Effector memory CD4-positive, alpha-beta T cell (primary cell): ENCODE measurements around the gene WDFY4.
A peak's percentile ranks its signal among the peaks of the same experiment; 100 is the strongest.

Experiments
- DNase-seq, 3 donors: peaks; one replicate each; pipeline ENCODE4 v3.0.0-alpha.2; 2020
- H3K27ac ChIP-seq: 2 replicates; pipeline ENCODE4 v1.7.0; 2013; ENCODE audit warnings: mild to moderate bottlenecking, low read length, moderate library complexity; ENCODE audit not compliant: insufficient read depth, poor library complexity, severe bottlenecking
- H3K27me3 ChIP-seq: replicated peaks from 2 replicates; pipeline ENCODE4 v1.7.0; 2013; ENCODE audit warnings: mild to moderate bottlenecking, low read length; ENCODE audit not compliant: insufficient read depth, control insufficient read depth, poor library complexity, severe bottlenecking
- H3K36me3 ChIP-seq: 2 replicates; pipeline ENCODE4 v1.7.0; 2013; ENCODE audit warnings: mild to moderate bottlenecking, low read length, moderate library complexity; ENCODE audit not compliant: control insufficient read depth, insufficient read depth
- H3K4me1 ChIP-seq: 2 replicates; pipeline ENCODE4 v1.7.0; 2013; ENCODE audit warnings: low read length, mild to moderate bottlenecking; ENCODE audit not compliant: control insufficient read depth, insufficient read depth, poor library complexity, severe bottlenecking
- H3K4me3 ChIP-seq: 2 replicates; pipeline ENCODE4 v1.7.0; 2013; ENCODE audit warnings: low read length, low read depth, mild to moderate bottlenecking; ENCODE audit not compliant: insufficient read depth, poor library complexity, severe bottlenecking
- H3K9me3 ChIP-seq: 2 replicates; pipeline ENCODE4 v1.7.0; 2013; ENCODE audit warnings: mild to moderate bottlenecking, low read length, moderate library complexity; ENCODE audit not compliant: control insufficient read depth

Gene WDFY4

GRCh38 chr10:48655411-48656240 is 29.0 kb upstream of the WDFY4 start:
- H3K4me3 ChIP-seq: peak overlapping the region; percentile 41
- no peaks in the 10 kb centered on the region for H3K9me3 ChIP-seq
- no peaks in the 10 kb centered on the region for H3K36me3 ChIP-seq
- peaks cover 8% of the 10 kb centered on the region for H3K4me1 ChIP-seq
- DNase-seq: no peak
- H3K27me3 ChIP-seq: no peaks in the 10 kb centered on the region
- H3K27ac ChIP-seq: no peak overlapping the region

DNA sequence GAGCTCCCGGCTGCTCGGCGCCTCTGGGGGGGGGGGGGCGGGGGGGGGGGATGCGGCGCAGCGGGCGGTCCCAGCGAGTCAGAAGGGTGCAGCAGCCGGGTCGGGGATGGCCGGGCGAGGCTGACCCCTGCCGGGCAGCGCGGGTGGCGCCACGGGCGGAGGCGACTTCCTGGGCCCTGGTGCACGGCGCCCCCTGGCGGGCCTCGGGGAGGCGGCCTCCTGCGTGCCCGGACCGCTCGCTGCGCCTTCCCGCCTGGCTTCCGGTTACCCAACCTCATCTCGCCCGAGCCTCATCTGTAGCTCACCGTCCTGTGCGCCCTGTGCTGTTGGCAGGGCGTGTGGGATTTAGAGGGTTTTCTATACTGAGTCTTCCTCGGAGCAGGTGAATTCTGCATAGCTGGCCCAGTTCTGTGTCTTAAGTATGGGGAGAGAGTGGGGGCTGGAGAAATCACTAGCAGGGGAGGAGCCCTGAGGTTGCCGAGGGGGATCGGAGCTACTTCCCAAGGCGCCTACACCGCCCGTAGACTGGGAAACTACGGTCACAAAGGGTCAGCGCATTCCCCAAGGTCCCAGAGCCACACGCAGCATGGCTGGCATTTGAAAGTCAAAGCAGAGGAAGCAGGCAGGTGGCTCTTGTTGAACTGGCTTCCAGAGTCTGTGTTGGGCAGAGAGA is 28.3 kb upstream of the WDFY4 start:
- Histone ChIP-seq H3K4me1 (peaks cover 8% of the 10 kb centered on the region), H3K9me3 (no peaks in the 10 kb centered on the region), H3K4me3 (peak overlapping the region; percentile 41), H3K36me3 (no peaks in the 10 kb centered on the region), H3K27me3 (no peaks in the 10 kb centered on the region), H3K27ac (no peak overlapping the region)
- peak; percentile 60 to 76 (median 68) for DNase-seq

DNA sequence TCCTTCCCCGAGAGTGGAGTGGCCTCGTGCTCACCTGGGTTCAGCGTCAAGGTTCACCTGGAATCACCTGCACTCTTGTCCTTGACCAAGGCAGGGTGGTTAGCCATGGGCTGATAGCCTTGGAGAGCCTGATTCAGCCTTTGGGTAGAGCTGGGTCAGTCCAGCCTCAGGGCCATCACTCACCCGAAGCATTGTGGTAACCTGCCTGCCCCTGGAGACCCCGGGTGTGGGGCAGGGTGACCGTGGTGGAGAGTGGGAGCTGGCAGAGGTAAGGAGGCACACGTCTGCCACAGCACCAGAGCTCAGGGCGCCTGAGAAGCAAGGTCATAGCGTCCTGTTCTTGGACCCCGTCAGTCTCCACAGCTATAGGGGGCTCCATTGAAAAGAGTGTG is 27.8 kb upstream of the WDFY4 start:
- no peak for DNase-seq
- no peaks in the 10 kb centered on the region for H3K9me3 ChIP-seq

GRCh38 chr10:48657416-48657815 is 27.3 kb upstream of the WDFY4 start:
- Histone ChIP-seq H3K36me3 (no peaks in the 10 kb centered on the region), H3K27ac (no peak overlapping the region), H3K4me3 (no peak overlapping the region), H3K4me1 (peaks cover 8% of the 10 kb centered on the region), H3K9me3 (no peaks in the 10 kb centered on the region), H3K27me3 (no peaks in the 10 kb centered on the region)
- DNase-seq: no peak

More for the DNA sequence above, 27.8 kb upstream of the WDFY4 start:
- Histone ChIP-seq H3K36me3 (no peaks in the 10 kb centered on the region), H3K4me1 (peaks cover 8% of the 10 kb centered on the region), H3K27ac (no peak overlapping the region), H3K27me3 (no peaks in the 10 kb centered on the region), H3K4me3 (no peak overlapping the region)

DNA sequence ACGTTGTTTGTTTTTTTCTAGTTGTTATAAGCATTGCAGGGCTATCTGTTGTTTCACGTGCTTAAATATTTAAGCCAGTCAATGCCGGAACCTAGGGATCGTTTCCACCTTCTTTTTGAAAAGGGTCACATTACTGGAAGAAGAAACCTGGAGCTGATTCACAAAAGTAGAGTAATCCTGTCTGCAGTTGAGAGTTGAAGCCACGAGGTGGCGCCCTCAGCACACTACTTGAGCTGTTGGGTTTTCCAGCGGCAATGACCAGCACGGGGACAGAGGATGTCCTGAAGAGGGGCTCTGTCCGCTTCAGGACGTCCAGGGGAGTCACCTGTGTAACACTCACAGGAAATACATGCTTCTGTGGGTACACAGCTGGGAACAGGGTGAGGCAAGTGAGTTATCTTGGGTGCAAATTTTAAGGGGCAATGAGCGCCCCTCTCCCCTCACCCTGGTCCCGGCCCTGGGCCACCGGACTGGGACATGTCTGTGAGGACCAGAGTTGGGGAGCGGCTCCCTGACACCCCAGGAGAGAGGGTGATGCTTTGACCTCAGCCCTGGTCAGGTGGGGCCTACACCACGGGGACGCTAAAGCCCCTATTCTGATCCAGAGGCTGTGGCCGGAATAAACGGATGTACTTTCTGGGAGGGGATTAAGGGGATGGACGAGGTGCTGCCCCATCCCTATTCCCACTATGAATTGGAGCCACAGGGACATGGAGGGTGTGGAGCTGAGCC is 26.3 kb upstream of the WDFY4 start:
- H3K36me3 ChIP-seq: no peaks in the 10 kb centered on the region
- H3K4me1 ChIP-seq: peaks cover 8% of the 10 kb centered on the region
- H3K27ac ChIP-seq: no peak overlapping the region
- no peaks in the 10 kb centered on the region for H3K9me3 ChIP-seq
- H3K4me3 ChIP-seq: no peak overlapping the region
- peak in 1 of 3 donors; percentile 31 for DNase-seq
- no peaks in the 10 kb centered on the region for H3K27me3 ChIP-seq

DNA sequence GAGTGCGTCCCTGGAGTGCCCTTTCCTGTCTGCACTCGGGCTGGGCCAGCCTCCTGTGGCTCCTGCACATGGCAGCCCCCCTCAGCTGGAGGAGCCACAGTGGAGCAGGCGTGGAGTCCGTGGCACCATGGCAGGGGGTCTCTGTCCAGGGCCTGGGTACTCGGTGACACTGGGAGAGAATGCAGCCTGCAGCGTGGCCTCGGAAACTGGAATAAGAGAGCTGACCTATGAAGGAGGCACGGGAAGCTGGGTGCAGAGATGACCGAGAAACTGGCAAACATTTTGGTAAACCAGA is 25.8 kb upstream of the WDFY4 start:
- Histone ChIP-seq H3K4me3 (no peak overlapping the region), H3K27me3 (no peaks in the 10 kb centered on the region), H3K36me3 (no peaks in the 10 kb centered on the region), H3K27ac (no peak overlapping the region), H3K9me3 (no peaks in the 10 kb centered on the region), H3K4me1 (peaks cover 8% of the 10 kb centered on the region)
- no peak for DNase-seq

DNA sequence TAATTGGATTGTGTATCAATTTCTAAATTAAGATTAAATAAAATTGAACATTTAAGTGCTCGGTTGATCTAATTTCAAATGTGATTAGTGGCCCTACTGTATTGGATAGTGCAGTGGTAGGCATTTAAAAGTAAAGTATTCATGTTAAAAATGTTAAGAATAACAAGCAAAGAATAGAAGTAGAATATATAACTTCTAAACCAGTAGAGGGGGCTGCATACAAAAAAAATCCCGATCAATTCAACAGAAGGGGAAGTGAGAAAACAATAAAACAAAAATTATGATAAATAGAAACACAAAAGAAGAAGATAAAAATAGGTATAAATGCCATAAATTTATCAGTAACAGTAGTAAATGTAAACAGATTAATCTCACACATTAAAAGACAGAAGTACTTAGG is 24.9 kb upstream of the WDFY4 start:
- Histone ChIP-seq H3K9me3 (no peaks in the 10 kb centered on the region), H3K4me3 (no peak overlapping the region), H3K36me3 (no peaks in the 10 kb centered on the region), H3K4me1 (peaks cover 8% of the 10 kb centered on the region), H3K27ac (no peak overlapping the region), H3K27me3 (no peaks in the 10 kb centered on the region)
- DNase-seq: no peak

GRCh38 chr10:48661441-48661840 is 23.2 kb upstream of the WDFY4 start:
- Histone ChIP-seq H3K4me1 (no peaks in the 10 kb centered on the region), H3K9me3 (no peaks in the 10 kb centered on the region), H3K36me3 (no peaks in the 10 kb centered on the region), H3K27ac (no peak overlapping the region), H3K27me3 (no peaks in the 10 kb centered on the region), H3K4me3 (no peak overlapping the region)
- no peak for DNase-seq

DNA sequence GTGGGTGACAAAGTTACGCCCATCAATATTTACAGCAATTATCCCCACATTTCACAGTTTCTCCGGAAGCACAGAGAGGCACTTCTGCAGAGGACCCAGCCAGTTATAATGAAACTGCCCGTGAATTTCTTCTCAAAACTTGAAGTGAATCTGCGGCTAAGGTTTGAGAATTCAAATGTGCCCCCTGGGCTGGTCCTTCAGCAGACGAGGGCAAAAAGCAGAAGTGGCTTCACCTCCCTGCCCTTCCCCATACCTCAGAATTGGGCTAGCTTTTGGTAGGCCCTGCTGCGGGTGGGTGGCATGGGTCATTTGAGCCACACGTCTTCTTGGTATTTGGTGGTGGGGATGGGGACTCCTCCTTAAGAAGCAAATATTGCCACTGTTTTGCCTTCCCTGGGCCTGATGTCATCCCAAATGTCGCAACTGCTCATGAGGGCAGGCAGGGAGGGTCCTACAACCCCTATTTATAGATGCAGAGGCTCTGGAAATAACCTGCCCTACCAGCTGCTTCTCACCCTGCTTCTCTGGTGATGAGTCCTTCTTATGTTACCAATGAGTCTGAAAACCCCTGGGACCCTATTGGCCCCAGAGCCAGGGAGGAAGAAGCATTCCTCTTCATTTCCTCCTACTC is 16.6 kb upstream of the WDFY4 start:
- DNase-seq: no peak
- Histone ChIP-seq H3K4me1 (no peaks in the 10 kb centered on the region), H3K27ac (no peak overlapping the region), H3K9me3 (no peaks in the 10 kb centered on the region), H3K36me3 (no peaks in the 10 kb centered on the region), H3K27me3 (no peaks in the 10 kb centered on the region), H3K4me3 (no peak overlapping the region)
